HS-5 (cell line): Measurements from ENCODE around the gene CAMTA1.
"Not testable (repeated sequence)": the region's sequence is repeated elsewhere in the genome, so short reads cannot be mapped to it uniquely, and the experiment has no call there.

ENCODE experiments used
- DNase-seq: peaks from one replicate; pipeline ENCODE4 v3.0.0-alpha.2; 2012; ENCODE audit warnings: low read depth

CAMTA1 gene

DNA sequence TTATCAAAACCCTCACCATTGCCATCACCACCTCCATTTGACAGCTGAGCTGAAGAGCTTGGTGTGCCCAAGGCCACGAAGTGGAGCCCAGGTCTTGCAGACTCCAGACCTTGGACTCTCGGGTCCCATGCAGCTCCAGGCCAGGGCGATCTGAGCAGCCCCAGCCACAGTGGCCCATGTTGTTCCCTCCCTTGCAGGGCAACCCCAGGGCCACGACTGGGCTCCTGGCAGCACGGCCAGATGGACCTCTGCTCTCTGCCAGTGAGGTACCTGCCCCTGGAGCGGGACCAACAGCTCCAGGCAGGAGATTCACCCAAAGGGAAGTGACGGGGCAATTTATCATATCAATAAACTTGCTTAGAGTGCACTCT, 803.2 kb downstream of the CAMTA1 start:
- DNase-seq, result no peak

- no peak for DNase-seq
These were observed 804.0 kb downstream of the CAMTA1 start for GRCh38 chr1:7589080-7589735.

DNA sequence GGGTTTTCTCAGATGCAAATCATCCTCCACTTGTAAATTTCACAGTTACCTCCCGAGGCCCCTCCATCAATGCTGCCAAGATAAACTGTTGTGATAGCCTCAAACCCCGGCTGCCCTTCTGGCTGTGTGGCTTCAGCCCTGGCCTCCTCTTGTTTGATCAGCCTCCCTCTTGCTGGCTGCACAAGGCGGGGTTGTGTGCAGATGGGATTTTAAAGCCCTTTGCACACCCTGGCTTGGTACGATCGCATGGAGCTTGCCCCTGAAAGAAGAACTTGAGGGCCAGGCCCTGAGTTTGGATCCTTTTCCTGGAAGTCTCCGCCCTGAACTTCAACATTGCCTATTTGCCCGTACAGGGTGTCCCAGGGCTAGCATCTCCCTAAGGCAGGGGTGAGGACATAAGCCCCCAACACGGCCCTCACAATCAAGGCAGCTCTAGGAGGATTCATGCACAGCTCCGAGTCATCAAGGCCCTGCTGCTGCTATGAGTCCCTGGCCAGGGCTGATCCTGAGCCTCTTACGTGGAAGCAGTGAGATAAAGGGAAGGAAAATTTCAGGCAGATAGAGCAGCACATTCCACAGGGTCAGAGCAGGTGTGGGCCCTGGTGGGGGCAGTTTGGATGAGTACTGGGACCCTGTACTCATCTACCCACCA, 804.6 kb downstream of the CAMTA1 start:
- DNase-seq, result no peak

GRCh38 chr1:7590426-7590790, 805.2 kb downstream of the CAMTA1 start:
- no peak for DNase-seq

- no peak for DNase-seq
These were observed 806.3 kb downstream of the CAMTA1 start for GRCh38 chr1:7591565-7591964.

DNA sequence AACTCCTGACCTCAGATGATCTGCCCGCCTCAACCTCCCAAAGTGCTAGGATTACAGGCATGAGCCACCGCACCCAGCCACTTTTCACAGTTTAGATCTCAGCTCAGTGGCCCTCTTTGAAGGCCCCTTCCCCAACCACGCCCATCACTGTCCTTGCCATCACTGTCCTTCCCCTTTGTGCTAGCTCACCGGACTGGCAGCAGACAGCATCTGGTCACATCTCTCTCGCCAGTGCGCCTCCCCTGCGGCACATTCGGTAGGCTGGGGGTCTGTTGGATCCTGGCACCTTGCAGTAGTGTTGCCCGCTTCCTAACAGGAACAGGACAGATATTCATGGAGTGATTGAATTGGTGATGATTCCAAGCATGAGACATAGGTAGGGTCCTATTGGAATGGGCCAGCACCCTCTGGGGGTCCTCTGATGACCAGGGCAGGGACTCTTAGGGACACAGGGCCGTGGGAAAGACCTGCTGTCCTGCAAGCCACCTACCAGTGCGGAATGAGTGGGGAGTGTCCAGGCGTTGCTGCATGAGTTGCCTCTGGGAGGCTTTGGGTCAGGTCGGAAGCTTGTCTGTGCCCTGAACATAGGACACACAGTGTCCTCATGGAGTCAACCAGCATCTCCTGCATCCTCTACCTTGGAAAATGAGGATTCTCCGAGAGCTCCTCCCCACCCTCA, 807.0 kb downstream of the CAMTA1 start:
- DNase-seq, result no peak

DNA sequence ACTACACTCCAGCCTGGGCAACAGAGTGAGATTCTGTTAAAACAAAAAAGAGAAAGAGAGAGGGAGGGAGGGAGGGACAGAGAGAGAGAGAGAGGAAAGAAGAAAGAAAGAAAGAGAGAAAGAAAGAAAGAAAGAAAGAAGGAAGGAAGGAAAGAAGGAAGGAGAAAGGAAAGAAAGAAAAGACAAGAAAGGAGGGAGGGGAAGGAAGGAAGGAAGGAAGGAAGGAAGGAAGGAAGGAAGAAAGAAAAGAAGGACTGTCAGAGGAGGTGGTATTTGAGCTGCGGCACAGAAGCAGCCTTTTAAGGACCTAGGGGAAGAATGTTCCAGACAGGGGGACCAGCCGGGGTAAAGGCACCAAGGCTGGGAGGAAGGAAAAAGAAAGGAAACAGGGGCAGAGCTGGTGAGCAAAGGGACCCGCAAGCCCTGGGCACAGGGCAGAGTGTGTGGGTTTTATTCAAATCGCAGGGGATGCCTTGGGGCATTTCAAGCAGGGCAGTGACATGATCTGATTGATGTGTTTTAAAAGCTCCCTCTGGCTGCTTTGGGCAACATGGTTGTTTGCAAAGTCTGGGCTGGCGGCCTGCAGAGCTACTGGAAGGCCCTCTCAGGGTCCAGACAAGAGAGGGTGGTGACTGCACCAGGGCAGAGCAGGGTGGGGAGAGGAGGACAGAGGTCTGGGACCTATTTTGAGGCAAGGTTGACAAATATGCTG, 808.9 kb downstream of the CAMTA1 start:
- no peak for DNase-seq

DNA sequence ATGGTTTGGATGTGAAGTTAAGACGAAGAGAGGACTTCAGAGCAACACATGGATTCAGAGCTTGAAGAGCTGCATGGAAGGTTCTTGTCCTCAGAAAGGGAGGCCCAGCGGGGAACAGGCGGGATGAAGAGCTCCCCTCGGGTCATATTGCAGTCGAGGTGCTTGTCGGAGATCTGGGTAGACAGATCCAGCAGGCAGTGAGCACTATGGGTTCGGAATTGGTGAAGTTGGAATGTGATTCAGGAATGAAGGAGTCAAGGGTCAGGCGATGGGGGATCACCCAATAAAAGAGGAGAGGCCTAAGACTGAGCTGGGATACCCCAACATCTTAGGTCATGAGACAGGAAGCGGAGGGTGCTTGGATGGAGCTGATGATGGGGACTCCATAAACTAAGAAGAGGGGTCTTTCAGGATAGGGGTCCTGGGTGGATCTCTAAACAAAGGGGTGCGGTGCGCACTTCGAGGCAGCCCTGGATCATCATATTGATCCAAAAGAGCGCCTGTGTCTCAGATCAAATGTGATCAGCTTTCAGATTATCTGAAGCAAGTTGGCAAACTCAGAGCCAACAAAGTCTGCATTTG, 809.6 kb downstream of the CAMTA1 start:
- no peak for DNase-seq

DNA sequence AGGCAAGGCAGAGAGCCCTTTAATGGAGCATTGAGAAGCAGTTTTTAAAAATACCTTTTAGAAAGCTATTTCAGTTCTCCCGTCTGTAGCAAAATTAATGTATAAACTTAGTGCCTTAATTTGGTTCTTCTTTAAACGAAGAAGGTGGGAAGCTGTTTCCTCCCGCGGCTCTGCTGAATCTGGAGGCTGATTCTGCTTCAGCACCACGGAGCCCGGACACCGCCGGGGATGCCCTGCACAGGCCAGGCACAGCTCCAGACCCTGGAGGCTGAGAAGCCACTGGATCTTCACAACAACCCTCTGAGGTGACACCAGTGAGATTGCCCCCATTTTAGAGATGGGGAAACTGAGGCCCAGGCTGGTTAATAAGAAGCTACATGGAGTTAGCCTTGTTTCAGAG, 810.1 kb downstream of the CAMTA1 start:
- no peak for DNase-seq

DNA sequence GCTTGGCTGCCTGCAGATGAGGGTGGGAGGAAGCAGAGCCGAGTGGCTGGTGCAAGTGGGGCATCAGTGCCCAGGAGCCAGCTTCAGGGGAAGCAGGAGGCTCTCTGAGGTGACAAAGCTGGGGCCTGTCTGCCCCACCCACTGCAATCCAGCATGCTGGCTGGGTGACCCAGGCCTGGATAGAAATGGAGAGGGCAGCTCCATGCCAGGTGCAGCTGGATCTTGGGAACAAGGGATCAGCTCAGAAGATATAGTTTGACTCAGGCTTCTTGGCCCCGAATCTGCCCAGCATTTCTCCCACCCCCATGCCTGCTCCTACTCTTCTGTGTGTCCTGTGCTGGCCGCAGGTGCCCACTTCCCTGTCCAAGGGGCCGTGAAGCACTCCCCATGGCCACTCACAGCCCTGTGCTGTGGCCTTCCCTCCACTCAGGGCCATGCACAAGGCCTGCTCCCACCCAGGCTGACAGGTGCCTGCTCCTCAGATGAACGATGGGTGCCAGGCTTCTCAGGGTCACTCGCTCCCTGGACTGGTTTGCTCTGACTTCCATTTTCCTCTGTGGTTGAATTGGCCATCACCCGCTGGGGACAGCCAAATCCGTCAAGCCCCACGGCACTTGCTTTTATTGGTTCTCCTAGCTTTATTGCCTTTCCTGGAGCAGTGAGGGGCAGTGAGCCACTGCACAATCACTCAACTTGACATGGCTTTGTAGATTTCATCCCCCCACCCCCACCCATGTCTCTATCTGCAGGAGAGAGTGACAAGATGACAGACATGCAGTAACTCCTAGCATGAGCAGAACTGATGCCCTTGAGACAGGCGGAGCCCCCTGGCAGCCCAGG, 811.1 kb downstream of the CAMTA1 start:
- no peak for DNase-seq

- DNase-seq, result not testable (repeated sequence)
These were observed 812.8 kb downstream of the CAMTA1 start for GRCh38 chr1:7598058-7598457.

DNA sequence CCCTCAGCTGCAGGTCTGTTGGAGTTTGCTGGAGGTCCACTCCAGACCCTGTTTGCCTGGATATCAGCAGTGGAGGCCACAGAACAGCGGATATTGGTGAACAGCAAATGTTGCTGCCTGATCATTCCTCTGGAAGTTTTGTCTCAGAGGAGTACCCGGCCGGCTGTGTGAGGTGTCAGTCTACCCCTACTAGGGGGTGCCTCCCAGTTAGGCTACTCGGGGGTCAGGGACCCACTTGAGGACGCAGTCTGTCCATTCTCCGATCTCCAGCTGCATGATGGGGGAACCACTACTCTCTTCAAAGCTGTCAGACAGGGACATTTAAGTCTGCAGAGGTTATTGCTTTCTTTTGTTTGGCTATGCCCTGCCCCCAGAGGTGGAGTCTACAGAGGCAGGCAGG, 819.7 kb downstream of the CAMTA1 start:
- DNase-seq, result not testable (repeated sequence)

GRCh38 chr1:7606096-7606495, 820.8 kb downstream of the CAMTA1 start:
- no peak for DNase-seq

- no peak for DNase-seq
These were observed 821.8 kb downstream of the CAMTA1 start for GRCh38 chr1:7607097-7607496.

GRCh38 chr1:7608628-7609305, 823.5 kb downstream of the CAMTA1 start:
- no peak for DNase-seq

DNA sequence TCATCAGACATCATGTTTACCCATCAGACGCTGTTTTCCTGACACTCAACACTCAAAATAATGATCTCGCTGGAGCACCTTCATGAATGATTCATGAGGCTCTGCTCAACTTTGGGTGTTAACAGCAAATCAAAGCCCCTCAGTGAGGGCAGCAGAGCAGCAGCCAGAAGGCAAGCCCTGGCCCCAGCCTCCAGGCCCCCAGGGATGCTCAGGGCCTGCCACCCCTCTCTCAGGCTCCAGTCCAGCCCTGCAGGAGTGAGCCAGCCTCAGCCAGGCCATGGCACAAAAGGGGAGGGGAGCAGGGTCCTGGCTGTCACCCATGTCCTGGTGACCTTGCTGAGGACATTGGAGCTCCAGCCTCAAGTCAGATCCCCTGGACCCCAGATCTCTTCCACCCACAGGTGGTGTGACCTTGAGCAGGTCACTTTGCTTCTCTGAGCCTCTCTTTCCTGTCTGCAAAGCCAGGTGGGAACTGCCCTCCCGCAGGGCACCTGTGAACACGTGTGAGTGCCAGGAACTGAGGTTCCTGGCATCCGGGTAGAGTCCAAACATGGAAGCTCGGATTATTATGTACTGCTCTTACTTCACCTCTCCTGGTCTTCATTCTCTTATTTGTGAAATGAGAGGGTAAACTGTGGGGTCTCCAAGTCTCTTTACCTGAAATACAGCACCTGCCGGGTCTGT, 824.2 kb downstream of the CAMTA1 start:
- DNase-seq, result no peak

GRCh38 chr1:7610106-7610731, 825.0 kb downstream of the CAMTA1 start:
- no peak for DNase-seq

GRCh38 chr1:7610936-7611335, 825.7 kb downstream of the CAMTA1 start:
- no peak for DNase-seq

DNA sequence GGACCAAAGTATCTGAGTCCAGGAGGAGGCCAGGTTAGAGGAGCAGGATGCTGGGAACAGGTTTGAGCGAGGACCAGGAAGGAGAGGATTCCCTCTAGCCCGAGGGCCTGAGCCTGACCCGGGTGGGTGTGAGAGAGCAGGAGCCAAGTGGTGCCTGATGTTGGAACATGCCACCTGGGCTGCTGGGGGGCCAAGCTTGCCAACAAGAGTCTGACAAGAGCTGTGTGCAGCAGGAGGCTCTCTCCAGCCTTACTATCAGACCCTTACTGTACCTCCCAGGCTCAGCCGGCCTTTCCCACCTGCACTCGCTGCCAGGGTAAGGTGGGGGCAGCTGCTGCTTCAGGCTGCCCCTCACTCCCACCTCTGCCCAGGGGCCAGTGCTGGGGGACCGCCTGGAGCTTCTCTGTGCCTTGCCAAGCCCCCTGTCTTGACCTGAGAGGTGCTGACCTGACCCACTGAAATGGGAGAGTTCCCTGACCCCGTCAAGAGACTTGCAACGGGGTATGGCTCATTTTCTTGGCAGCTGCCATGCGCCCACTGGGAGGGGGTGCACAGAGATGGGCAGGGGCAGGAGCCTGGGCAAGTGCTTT, 826.3 kb downstream of the CAMTA1 start:
- DNase-seq, result no peak
